Forelimb muscle (tissue), 1 donor: ENCODE results near the gene C2CD4C. TPM values are rescaled to one million over a fixed set of nuclear protein-coding genes. Genes with fewer than 3 reads are reported as not detected.
A peak's percentile ranks its signal among the peaks of the same experiment; 100 is the strongest.
"Not testable (repeated sequence)": the region's sequence is repeated elsewhere in the genome, so short reads cannot be mapped to it uniquely, and the experiment has no call there.

Source experiments
- DNase-seq: peaks from one replicate; pipeline ENCODE4 v3.0.0-alpha.2; 2013; ENCODE audit warnings: low read depth
- polyA plus RNA-seq: library from polyadenylated mRNA; unstranded; fragments of 120-200 nt; gene quantifications from one replicate; pipeline ENCODE4 v1.2.1, GENCODE V29; 2013; ENCODE audit not compliant: insufficient read length

The C2CD4C gene
- polyA plus RNA-seq, 1 donor: 0.92 TPM

- DNase-seq: not testable (repeated sequence)
These were observed 27.0 kb downstream of the C2CD4C start for GRCh38 chr19:381901-382300.

DNA sequence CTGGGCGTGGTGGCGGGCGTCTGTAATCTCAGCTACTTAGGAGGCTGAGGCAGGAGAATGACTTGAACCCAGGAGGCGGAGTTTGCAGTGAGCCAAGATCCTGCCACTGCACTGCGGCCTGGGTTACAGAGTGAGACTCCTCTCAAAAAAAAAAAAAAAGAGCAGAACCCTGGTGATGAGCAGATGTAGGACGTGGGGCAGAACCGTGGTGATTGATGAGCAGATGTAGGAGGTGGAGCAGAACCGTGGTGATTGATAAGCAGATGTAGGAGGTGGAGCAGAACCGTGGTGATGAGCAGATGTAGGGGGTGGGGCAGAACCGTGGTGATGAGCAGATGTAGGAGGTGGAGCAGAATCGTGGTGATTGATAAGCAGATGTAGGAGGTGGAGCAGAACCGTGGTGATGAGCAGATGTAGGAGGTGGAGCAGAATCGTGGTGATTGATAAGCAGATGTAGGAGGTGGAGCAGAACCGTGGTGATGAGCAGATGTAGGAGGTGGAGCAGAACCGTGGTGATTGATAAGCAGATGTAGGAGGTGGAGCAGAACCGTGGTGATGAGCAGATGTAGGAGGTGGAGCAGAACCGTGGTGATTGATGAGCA, 28.2 kb downstream of the C2CD4C start:
- DNase-seq: not testable (repeated sequence)

- DNase-seq: no peak
These were observed 29.2 kb downstream of the C2CD4C start for GRCh38 chr19:379796-380195.

DNA sequence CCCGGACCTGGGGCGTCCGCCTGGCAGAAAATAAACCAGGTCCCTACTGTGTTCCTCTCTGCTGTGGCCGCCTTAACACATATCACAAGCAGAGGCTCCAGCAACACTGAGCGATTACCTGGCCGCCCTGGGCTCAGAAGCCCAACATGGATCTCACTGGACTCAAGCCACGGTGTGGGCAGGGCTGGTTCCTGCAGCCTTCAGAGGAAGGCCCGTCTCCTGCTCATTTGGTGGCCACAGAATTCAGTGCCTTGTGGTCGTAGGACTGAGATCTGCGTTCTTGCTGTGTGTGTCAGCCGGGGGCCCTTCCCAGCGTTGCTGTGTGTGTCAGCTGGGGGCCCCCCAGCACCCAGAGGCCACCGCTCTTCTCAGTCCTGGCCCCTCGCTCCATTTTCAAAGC, 30.2 kb downstream of the C2CD4C start:
- DNase-seq: no peak

- DNase-seq: no peak
These were observed 31.0 kb downstream of the C2CD4C start for GRCh38 chr19:377801-378581.

- no peak for DNase-seq
These were observed 32.9 kb downstream of the C2CD4C start for GRCh38 chr19:376111-376470.

- DNase-seq: no peak
These were observed 33.4 kb downstream of the C2CD4C start for GRCh38 chr19:375395-376110.

GRCh38 chr19:374886-375235, 34.1 kb downstream of the C2CD4C start:
- no peak for DNase-seq

DNA sequence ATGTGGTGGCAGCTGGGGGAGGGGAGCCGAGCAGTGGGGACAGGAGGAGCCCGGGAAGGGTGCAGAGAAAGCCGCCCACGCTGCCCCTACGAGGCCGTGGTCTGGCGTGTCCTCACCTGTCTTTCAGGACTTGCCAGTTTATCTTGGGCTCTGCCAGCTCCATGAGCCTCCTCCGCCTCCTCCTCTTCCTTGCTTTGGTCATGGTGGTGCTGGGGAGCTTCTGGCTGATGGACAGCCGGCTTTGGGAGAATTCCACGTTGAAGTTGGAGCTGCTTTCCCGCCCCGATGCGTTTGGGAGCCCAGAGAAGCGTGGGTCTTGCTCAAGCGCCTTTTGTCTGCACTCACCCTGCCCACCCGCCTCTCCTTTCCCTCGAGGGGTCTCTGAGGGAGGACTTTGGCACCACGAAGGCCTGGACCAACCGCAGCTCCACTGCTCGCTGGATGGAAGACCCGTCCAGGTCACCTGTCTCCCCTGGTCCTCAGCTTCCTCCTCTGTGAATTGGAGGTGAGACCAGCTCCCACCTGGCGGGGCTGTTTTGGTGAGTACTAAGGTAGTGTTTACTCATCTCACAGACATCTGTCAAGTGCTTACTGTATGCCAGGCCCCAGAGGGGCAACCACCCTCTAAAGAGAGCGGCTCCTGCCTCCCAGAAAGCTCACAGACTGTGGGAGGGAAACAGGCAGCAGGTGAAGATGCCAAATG, 34.6 kb downstream of the C2CD4C start:
- no peak for DNase-seq

DNA sequence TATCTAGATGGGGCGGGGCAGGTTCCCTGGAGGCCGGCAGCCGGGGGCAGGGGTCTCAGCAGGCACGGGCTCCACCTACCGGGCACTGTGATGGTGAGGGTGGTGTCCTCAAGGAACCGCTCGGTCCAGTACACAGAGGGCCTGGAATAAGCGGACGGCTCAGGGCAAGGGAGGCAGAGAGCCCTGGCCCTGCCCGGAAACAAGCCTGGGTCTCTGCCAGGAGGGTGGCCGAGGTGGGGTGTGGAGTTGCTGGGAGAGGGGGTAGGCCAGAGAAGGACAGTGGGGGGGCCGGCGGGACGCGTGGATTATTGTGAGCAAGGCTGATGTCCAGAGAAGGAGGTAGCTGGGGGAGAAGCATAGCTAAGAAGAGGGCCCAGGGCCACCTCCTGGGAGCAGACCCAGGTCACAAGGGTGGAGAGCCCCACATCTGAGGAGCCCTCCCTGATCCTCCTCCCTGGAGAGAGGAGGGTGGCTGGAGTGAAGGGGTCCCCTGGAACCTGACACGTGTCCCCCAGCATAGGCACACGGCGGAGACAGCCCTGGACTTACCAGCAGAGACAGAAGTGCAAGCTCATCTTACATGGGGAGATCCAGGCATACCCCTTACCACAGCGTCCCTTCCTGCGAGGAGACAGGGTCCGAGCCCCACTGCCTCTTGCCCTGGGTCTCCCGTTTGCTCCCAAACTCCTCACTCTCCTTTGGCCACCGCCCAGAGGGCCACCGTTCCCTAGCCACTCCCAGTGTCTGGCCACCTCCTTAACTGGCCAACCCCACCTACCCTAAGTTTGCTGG, 35.4 kb downstream of the C2CD4C start:
- DNase-seq: no peak

GRCh38 chr19:372306-372890, 36.5 kb downstream of the C2CD4C start:
- peak; percentile 56 for DNase-seq

- DNase-seq: no peak
These were observed 37.3 kb downstream of the C2CD4C start for GRCh38 chr19:371501-372168.

GRCh38 chr19:370641-371330, 38.2 kb downstream of the C2CD4C start:
- no peak for DNase-seq

DNA sequence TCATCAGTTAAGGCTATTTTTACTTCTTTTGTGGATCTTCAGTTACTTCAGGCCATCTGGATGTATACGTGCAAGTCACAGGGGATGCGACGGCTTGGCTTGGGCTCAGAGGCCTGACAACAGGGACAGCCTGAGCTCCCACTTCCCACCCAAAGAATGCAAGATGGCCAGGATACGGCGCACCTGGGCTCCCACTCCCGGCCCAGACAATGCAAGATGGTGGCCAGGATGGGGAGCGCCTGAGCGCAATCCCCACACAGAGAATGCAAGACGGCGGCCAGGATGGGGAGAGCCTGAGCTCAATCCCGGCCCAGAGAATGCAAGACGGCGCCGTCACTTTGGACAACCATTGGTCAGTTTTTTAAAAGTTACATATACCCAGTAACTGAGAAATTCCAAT, 39.1 kb downstream of the C2CD4C start:
- DNase-seq: no peak

GRCh38 chr19:369256-369655, 39.7 kb downstream of the C2CD4C start:
- no peak for DNase-seq

DNA sequence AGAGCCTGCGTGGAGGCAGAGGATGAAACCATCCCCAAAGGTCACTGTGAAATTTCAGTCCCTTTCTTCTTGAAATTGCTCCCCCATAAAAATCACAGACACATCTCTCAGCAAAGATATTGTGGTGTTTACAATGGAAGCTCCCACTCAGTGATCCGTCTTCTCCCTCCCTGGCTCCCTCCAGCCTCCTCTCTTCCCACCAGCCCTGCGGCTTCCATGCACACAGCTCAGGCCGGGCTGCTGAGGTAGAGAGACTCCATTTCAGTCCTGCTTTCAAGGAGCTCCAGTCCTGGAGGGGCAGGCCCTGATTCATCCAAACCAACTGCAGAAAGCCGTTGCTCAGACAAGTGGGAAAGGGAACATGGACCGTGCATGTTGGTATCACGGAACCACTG, 40.3 kb downstream of the C2CD4C start:
- DNase-seq: no peak

GRCh38 chr19:367963-368629, 40.9 kb downstream of the C2CD4C start:
- DNase-seq: no peak

GRCh38 chr19:367561-367960, 41.4 kb downstream of the C2CD4C start:
- DNase-seq: no peak

DNA sequence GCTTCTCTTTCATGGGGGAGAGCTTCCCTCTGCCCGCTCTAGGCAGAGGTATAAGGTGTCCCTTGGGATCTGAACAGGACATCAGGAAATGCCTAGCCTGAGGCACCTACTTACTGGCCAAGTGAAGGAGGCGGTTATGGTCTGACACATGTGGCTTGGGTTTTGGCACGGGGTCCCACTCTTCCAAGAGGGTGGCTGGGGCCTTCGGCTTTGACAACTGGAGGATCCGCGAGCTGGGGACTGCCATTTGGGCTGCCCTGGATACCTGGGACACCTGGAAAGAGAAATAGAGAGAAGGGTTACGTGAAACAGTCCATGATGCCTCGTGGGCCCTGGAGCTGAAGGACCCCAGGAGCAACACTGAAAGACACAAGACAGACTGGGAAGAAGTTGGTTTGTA, 42.0 kb downstream of the C2CD4C start:
- no peak for DNase-seq
